ENCODE measurements around the gene EPG5. TPM values are rescaled to one million over a fixed set of nuclear protein-coding genes. Genes with fewer than 3 reads are reported as not detected.

EPG5 gene
- total RNA-seq, 1 experiment from 2014 or later, result 12.9 TPM

GRCh38 chr18:45998244-45998643, 31.1 kb upstream of the EPG5 start:
- in situ Hi-C loops (cut with HindIII; ENCODE audit: low pct_unique_long_range_greater_than_20kb, low sequenced_read_pairs) (no loop called here), intact Hi-C loops (cut with micrococcal nuclease; ENCODE audit: unreplicated experiment) (no loop called here)
- no TSS peak for BruUV-seq (replicated peaks)

GRCh38 chr18:45997700-45998151, 30.6 kb upstream of the EPG5 start:
- H3K9me3 ChIP-seq (ENCODE audit: control insufficient read depth, insufficient read depth, low read depth, low read length), result no peaks in the 10 kb centered on the region
- TF ChIP-seq SIN3A (IDR thresholded peaks at IDR 0.05; ENCODE audit: borderline replicate concordance, insufficient read depth, low read depth, low read length) (no peak), POLR2AphosphoS5 (IDR thresholded peaks at IDR 0.05; ENCODE audit: low read depth, low read length) (no peak)
- no peak for ATAC-seq

More at GRCh38 chr18:45998244-45998643, 31.1 kb upstream of the EPG5 start:
- Histone ChIP-seq H3K4me3 (ENCODE audit: low read depth in 2 of 2, low read length in 2 of 2) (no peak overlapping the region), H3K9me3 (ENCODE audit: control insufficient read depth, insufficient read depth, low read depth, low read length) (no peaks in the 10 kb centered on the region), H3K27me3 (ENCODE audit: control insufficient read depth, insufficient read depth, low read length) (no peaks in the 10 kb centered on the region), H3K4me1 (ENCODE audit: control insufficient read depth, insufficient read depth, low read length) (no peaks in the 10 kb centered on the region), H3K27ac (ENCODE audit: low read length) (no peak overlapping the region), H3K36me3 (ENCODE audit: control insufficient read depth, insufficient read depth, low read length) (no peaks in the 10 kb centered on the region)
- ChIA-PET CTCF (interaction anchor here (0.6 kb wide), 1 partner anchor 26 kb away, joined by 3 read pairs; no protein-coding TSS in a partner anchor), POLR2A (no interaction called here)
- no peak for ATAC-seq
- DNase-seq (ENCODE audit: low read depth, low spot score), result no peak
- TF ChIP-seq TCF7L2 (IDR thresholded peaks at IDR 0.05; ENCODE audit: low read depth, low read length), result no peak

GRCh38 chr18:45995461-45995860, 28.3 kb upstream of the EPG5 start:
- Histone ChIP-seq H3K4me1 (ENCODE audit: control insufficient read depth, insufficient read depth, low read length) (no peaks in the 10 kb centered on the region), H3K36me3 (ENCODE audit: control insufficient read depth, insufficient read depth, low read length) (no peaks in the 10 kb centered on the region), H3K9me3 (ENCODE audit: control insufficient read depth, insufficient read depth, low read depth, low read length) (no peaks in the 10 kb centered on the region), H3K27ac (ENCODE audit: low read length) (no peak overlapping the region), H3K4me3 (ENCODE audit: low read depth in 2 of 2, low read length in 2 of 2) (no peak overlapping the region), H3K27me3 (ENCODE audit: control insufficient read depth, insufficient read depth, low read length) (no peaks in the 10 kb centered on the region)
- DNase-seq (ENCODE audit: low read depth, low spot score) (no peak), ATAC-seq (no peak)
- TF ChIP-seq CTCF (IDR thresholded peaks at IDR 0.05) (no peak), TCF7L2 (IDR thresholded peaks at IDR 0.05; ENCODE audit: low read depth, low read length) (no peak), SIN3A (IDR thresholded peaks at IDR 0.05; ENCODE audit: borderline replicate concordance, insufficient read depth, low read depth, low read length) (no peak), POLR2AphosphoS5 (IDR thresholded peaks at IDR 0.05; ENCODE audit: low read depth, low read length) (no peak), REST (IDR thresholded peaks at IDR 0.05; ENCODE audit: insufficient read depth in 1 of 2, low read depth in 2 of 2, low read length in 1 of 2) (no peak)
- BruUV-seq (replicated peaks), result no TSS peak
- ChIA-PET POLR2A (no interaction called here), CTCF (no interaction called here)
- in situ Hi-C loops (cut with HindIII; ENCODE audit: low pct_unique_long_range_greater_than_20kb, low sequenced_read_pairs), result no loop called here
- intact Hi-C loops (cut with micrococcal nuclease; ENCODE audit: unreplicated experiment), result no loop called here

More at GRCh38 chr18:45997700-45998151, 30.6 kb upstream of the EPG5 start:
- CTCF ChIA-PET, result interaction anchor here (0.6 kb wide), 1 partner anchor 26 kb away, joined by 3 read pairs; no protein-coding TSS in a partner anchor
- Histone ChIP-seq H3K4me1 (ENCODE audit: control insufficient read depth, insufficient read depth, low read length) (no peaks in the 10 kb centered on the region), H3K27ac (ENCODE audit: low read length) (no peak overlapping the region), H3K27me3 (ENCODE audit: control insufficient read depth, insufficient read depth, low read length) (no peaks in the 10 kb centered on the region), H3K36me3 (ENCODE audit: control insufficient read depth, insufficient read depth, low read length) (no peaks in the 10 kb centered on the region), H3K4me3 (ENCODE audit: low read depth in 2 of 2, low read length in 2 of 2) (no peak overlapping the region)
- BruUV-seq (replicated peaks), result no TSS peak
- POLR2A ChIA-PET, result no interaction called here
- in situ Hi-C loops (cut with HindIII; ENCODE audit: low pct_unique_long_range_greater_than_20kb, low sequenced_read_pairs), result no loop called here
- intact Hi-C loops (cut with micrococcal nuclease; ENCODE audit: unreplicated experiment), result no loop called here
- no peak for DNase-seq (ENCODE audit: low read depth, low spot score)

Data from Panc1 (cell line).